GM12865 (cell line): ENCODE measurements around the gene TTLL1.

Source experiments
- DNase-seq: peaks from one replicate; pipeline ENCODE4 v3.0.0; 2010; ENCODE audit warnings: low read depth
- H3K4me3 ChIP-seq: 2 replicates; pipeline ENCODE4 v1.5.1; 2011; ENCODE audit warnings: mild to moderate bottlenecking, low read depth, low read length, control low read depth
- CTCF ChIP-seq: IDR thresholded peaks from 2 replicates; pipeline ENCODE4 v1.5.1; 2011; ENCODE audit warnings: low read length, control low read depth, low read depth, inconsistent platforms; ENCODE audit not compliant: insufficient read depth; ENCODE audit errors: missing control alignments

The TTLL1 gene

DNA sequence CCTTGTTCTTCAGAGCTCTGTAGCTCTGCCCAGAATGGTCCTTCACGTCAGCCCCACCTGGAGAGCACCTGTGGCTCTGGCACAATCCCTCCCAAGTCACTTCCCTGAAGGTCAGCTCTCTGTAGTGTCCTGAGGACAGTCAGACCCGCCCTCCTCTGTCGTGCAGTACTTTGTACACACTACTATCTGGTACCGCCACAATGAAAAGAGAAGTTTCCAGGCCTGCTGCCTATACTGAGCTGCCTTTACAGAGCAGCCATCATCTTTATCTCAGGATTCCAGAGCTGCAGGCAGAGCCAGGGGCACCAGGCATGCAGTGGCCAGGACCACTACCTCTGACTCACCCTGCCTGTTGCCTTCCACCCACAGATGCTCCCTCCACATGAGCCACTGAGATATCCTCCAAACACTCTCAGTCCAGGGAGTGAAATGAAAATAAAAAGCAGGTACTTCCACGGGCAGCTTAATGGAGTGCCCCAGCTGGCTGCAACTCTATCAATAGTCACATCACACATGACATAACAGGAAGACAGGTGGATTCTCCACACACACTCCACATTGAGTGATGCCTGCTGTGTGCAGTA lies 81.6 kb downstream of the TTLL1 start:
- DNase-seq, result no peak
- TF ChIP-seq CTCF, result no peak

GRCh38 chr22:43006753-43007152 lies 82.4 kb downstream of the TTLL1 start:
- no peak for DNase-seq
- H3K4me3 ChIP-seq, result no peak overlapping the region
- no peak for TF ChIP-seq CTCF

More for the DNA sequence above, 81.6 kb downstream of the TTLL1 start:
- no peak overlapping the region for H3K4me3 ChIP-seq

DNA sequence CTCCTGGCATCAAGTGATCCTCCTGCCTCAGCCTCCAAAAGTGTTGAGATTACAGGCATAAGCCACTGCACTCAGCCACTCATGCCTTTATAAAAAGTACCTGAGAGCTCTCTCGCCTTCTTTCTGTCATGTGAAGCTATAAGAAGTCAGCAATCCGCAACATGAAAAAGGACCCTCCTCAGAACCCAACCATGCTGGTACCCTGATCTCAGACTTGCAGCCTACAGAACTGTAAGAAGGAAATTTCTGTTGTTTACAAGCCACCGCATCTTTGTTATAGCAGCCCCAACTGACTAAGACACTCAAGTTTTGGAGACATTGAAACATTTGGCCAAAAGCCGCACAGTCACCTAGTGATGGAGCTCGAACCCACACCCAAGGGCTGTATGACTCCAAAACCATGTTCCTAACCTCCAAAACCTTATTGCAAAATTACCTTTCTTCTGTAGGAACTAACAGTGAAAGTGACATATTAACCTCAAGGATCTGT lies 83.1 kb downstream of the TTLL1 start:
- DNase-seq, result no peak
- TF ChIP-seq CTCF, result no peak
- no peak overlapping the region for H3K4me3 ChIP-seq

GRCh38 chr22:43005106-43005505 lies 84.1 kb downstream of the TTLL1 start:
- no peak for TF ChIP-seq CTCF
- no peak for DNase-seq
- H3K4me3 ChIP-seq, result no peak overlapping the region

DNA sequence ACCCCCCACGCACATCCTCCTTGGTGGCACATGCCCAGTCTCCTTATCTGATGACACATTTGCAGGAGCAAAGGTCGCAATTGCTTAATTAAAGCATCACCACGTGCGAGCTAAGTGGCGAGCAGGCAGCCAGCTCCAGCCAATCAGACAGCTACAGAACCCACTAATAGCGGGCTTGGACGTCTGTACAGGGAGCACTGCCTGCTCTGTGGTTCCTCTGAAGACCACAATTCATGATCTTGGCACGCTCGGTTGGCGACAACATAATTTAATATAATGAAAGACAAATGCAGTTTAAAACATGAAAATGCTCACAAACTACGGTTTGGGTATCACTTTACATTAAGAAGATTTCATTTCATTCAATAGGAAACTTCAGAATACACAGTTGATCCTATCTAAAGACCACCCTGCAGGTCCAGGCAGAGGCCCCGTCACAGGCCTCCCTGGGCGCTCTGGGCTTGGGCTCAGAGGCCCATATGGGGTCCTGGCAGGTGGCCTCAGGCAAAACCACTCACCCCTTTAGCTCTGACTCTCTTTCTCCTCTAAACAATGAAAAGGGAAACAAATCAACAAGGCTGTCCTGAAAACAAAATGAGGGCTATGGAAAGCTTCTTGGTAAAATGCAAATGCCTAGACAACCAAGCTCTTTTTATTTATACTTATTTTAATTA lies 84.7 kb downstream of the TTLL1 start:
- no peak for DNase-seq
- H3K4me3 ChIP-seq, result no peak overlapping the region
- no peak for TF ChIP-seq CTCF

DNA sequence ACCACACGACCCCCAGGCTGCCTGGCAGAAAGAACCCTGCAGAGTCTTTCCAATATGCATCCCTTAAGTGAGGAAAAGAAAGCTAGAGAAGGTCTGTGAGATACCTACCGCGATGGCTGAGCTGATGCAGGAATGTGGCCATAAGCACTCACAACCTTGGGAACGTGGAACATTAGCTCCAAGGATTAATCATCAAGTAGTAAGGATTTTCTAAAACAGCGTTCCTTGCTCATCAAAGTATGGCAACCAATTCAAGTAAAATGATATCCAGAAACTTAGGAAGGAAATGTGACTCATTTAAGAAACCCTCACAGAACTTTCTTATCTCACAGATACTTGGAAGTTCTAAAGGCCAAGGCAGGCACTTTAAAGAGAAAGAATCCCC lies 87.0 kb downstream of the TTLL1 start:
- H3K4me3 ChIP-seq, result no peak overlapping the region
- no peak for DNase-seq
- no peak for TF ChIP-seq CTCF
